Esophagus squamous epithelium (tissue), 5 donors: Measurements from ENCODE around the gene ZNF24. TPM values are rescaled to one million over a fixed set of nuclear protein-coding genes. Genes with fewer than 3 reads are reported as not detected.

ENCODE experiments used
- DNase-seq: peaks from one replicate; lab custom pipeline; 2025; lab: John Stamatoyannopoulos, UW
- H3K27ac ChIP-seq, 4 donors: fragments of 200-600 bp; sonication (generic); one replicate each; pipeline ENCODE4 v1.5.1; 2016 to 2019; ENCODE audit warnings: mild to moderate bottlenecking in 1 of 4
- H3K27me3 ChIP-seq, 4 donors: fragments of 200-600 bp; sonication (generic); 1 replicate in 3 of 4; 2 replicates in 1 of 4; pipeline versions ENCODE4 v1.5.1 to v1.6.0; 2017 to 2021; ENCODE audit warnings: antibody characterized with exemption in 1 of 4
- H3K36me3 ChIP-seq, 3 donors: fragments of 200-600 bp; sonication (generic); one replicate each; pipeline ENCODE4 v1.5.1; 2016 to 2019
- H3K4me1 ChIP-seq, 3 donors: fragments of 200-600 bp; sonication (generic); one replicate each; pipeline ENCODE4 v1.5.1; 2017 to 2019
- H3K4me3 ChIP-seq, 4 donors: fragments of 200-600 bp; sonication (generic); 1 replicate in 3 of 4; 2 replicates in 1 of 4; pipeline ENCODE4 v1.5.1; 2016 to 2019; ENCODE audit warnings: mild to moderate bottlenecking in 2 of 4, moderate library complexity in 1 of 4
- H3K9me3 ChIP-seq, 3 donors: fragments of 200-600 bp; sonication (generic); one replicate each; pipeline ENCODE4 v1.5.1; 2016 to 2019
- CTCF ChIP-seq, 6 experiments: fragments of 450-650 bp in 4 of 6; fragments of 200-600 bp in 2 of 6; sonication (generic) in 2 of 6; IDR thresholded peaks; one replicate each; pipeline ENCODE4 v1.5.1; 2016 to 2019; ENCODE audit warnings: antibody characterized with exemption in 6 of 6, mild to moderate bottlenecking in 4 of 6, moderate library complexity in 4 of 6
- POLR2A ChIP-seq, 4 donors: fragments of 450-650 bp; IDR thresholded peaks; one replicate each; pipeline ENCODE4 v1.6.1; 2017; ENCODE audit warnings: antibody characterized with exemption in 4 of 4, mild to moderate bottlenecking in 4 of 4, moderate library complexity in 3 of 4
- WGBS, 2 donors: methylation state at CpG; one replicate each; pipeline ENCODE4 v1.1.5; 2018; 5-methylcytosine and 5-hydroxymethylcytosine counted together
- intact Hi-C: fragments of 100-400 bp; cut with DNase I; formaldehyde crosslinking; loops from one replicate; pipeline ENCODE4 v1.15.0; 2022
- total RNA-seq, 4 donors: library from RNA; depleted of rRNA; stranded (reverse); fragments of >200 nt; gene quantifications; one replicate each; pipeline ENCODE4 v1.1.0, GENCODE V29; 2016
- donor health status: DM: yes; HTN: yes; CAD: no.

The ZNF24 gene
- total RNA-seq, 4 donors from 2014 or later: 20.8 to 30.3 (median 23.4) TPM

- Histone ChIP-seq H3K9me3 (no peaks in the 10 kb centered on the region), H3K27ac (no peak overlapping the region), H3K4me3 (no peak overlapping the region), H3K4me1 (peaks cover 3 to 17% (median 5%) of the 10 kb centered on the region in 3 donors), H3K36me3 (no peaks in the 10 kb centered on the region), H3K27me3 (no peaks in the 10 kb centered on the region)
- 89 to 94% methylated on average over 4 of the region's 4 CpGs for WGBS, 2 donors
- intact Hi-C loops: no loop called here
- no peak for DNase-seq
- no peak for TF ChIP-seq CTCF (IDR thresholded peaks at IDR 0.05)
- no peak for TF ChIP-seq POLR2A (IDR thresholded peaks at IDR 0.05)
Observed at GRCh38 chr18:35374708-35375107, 30.5 kb upstream of the ZNF24 start.

- H3K9me3 ChIP-seq: no peaks in the 10 kb centered on the region
- TF ChIP-seq POLR2A (IDR thresholded peaks at IDR 0.05) (no peak), CTCF (IDR thresholded peaks at IDR 0.05) (no peak)
- no peak for DNase-seq
- no peak overlapping the region for H3K27ac ChIP-seq
- H3K36me3 ChIP-seq: peaks cover 0 to 7% (median 0%) of the 10 kb centered on the region in 3 donors
- H3K27me3 ChIP-seq: no peaks in the 10 kb centered on the region
- H3K4me1 ChIP-seq: peaks cover 0 to 7% (median 5%) of the 10 kb centered on the region in 3 donors
- intact Hi-C loops: no loop called here
- 75 to 80% methylated on average over 1 of the region's 1 CpG for WGBS, 2 donors
- H3K4me3 ChIP-seq: no peak overlapping the region
Observed at GRCh38 chr18:35371412-35372195, 27.4 kb upstream of the ZNF24 start.

GRCh38 chr18:35369126-35369525 lies 24.9 kb upstream of the ZNF24 start:
- intact Hi-C loops: no loop called here
- H3K9me3 ChIP-seq: no peaks in the 10 kb centered on the region
- DNase-seq: no peak
- H3K36me3 ChIP-seq: peaks cover 0 to 7% (median 0%) of the 10 kb centered on the region in 3 donors
- 92 to 93% methylated on average over 6 of the region's 6 CpGs for WGBS, 2 donors
- H3K4me1 ChIP-seq: no peaks in the 10 kb centered on the region
- H3K27me3 ChIP-seq: no peaks in the 10 kb centered on the region
- no peak overlapping the region for H3K27ac ChIP-seq
- TF ChIP-seq CTCF (IDR thresholded peaks at IDR 0.05) (no peak), POLR2A (IDR thresholded peaks at IDR 0.05) (no peak)
- no peak overlapping the region for H3K4me3 ChIP-seq

- Histone ChIP-seq H3K36me3 (peaks cover 0 to 7% (median 0%) of the 10 kb centered on the region in 3 donors), H3K27ac (no peak overlapping the region), H3K9me3 (no peaks in the 10 kb centered on the region), H3K4me1 (no peaks in the 10 kb centered on the region), H3K4me3 (no peak overlapping the region), H3K27me3 (no peaks in the 10 kb centered on the region)
- DNase-seq: no peak
- TF ChIP-seq POLR2A (IDR thresholded peaks at IDR 0.05) (no peak), CTCF (IDR thresholded peaks at IDR 0.05) (no peak)
- intact Hi-C loops: no loop called here
- 91 to 92% methylated on average over 6 of the region's 6 CpGs for WGBS, 2 donors
Observed at GRCh38 chr18:35368595-35368994, 24.4 kb upstream of the ZNF24 start.

GRCh38 chr18:35362531-35362930 lies 18.3 kb upstream of the ZNF24 start:
- Histone ChIP-seq H3K27ac (no peak overlapping the region), H3K4me1 (no peaks in the 10 kb centered on the region), H3K27me3 (no peaks in the 10 kb centered on the region), H3K9me3 (no peaks in the 10 kb centered on the region), H3K36me3 (no peaks in the 10 kb centered on the region), H3K4me3 (no peak overlapping the region)
- intact Hi-C loops: no loop called here
- TF ChIP-seq POLR2A (IDR thresholded peaks at IDR 0.05): no peak
- DNase-seq: no peak
